Neural progenitor cell (in vitro differentiated cells): ENCODE data around the gene SMCO3. TPM values are rescaled to one million over a fixed set of nuclear protein-coding genes. Genes with fewer than 3 reads are reported as not detected.

Source experiments
- DNase-seq: peaks from one replicate; pipeline ENCODE4 v3.0.0-alpha.2; 2016; ENCODE audit warnings: low spot score
- H2AFZ ChIP-seq: fragments of 200-600 bp; sonication (generic); replicated peaks from 2 replicates; pipeline ENCODE4 v1.6.1; 2016; ENCODE audit warnings: antibody characterized with exemption
- H3F3A ChIP-seq: fragments of 200-600 bp; sonication (generic); 2 replicates; pipeline ENCODE4 v1.6.1; 2016; ENCODE audit warnings: antibody characterized with exemption, low read depth
- H3K27ac ChIP-seq: fragments of 200-600 bp; sonication (generic); 2 replicates; pipeline ENCODE4 v1.5.1; 2016; ENCODE audit warnings: mild to moderate bottlenecking
- H3K27me3 ChIP-seq: fragments of 200-600 bp; sonication (generic); 2 replicates; pipeline ENCODE4 v1.6.1; 2016; ENCODE audit warnings: mild to moderate bottlenecking, moderate library complexity
- H3K36me3 ChIP-seq: fragments of 200-600 bp; sonication (generic); 2 replicates; pipeline ENCODE4 v1.5.1; 2016
- H3K4me1 ChIP-seq: fragments of 200-600 bp; sonication (generic); 2 replicates; pipeline ENCODE4 v1.6.1; 2016; ENCODE audit warnings: mixed run types
- H3K4me2 ChIP-seq: fragments of 200-600 bp; sonication (generic); 2 replicates; pipeline ENCODE4 v1.6.1; 2016
- H3K4me3 ChIP-seq: fragments of 200-600 bp; sonication (generic); 2 replicates; pipeline ENCODE4 v1.5.1; 2016
- H3K79me2 ChIP-seq: fragments of 200-600 bp; sonication (generic); 2 replicates; pipeline ENCODE4 v1.6.1; 2016; ENCODE audit warnings: low read depth
- H3K9ac ChIP-seq: fragments of 200-600 bp; sonication (generic); 2 replicates; pipeline ENCODE4 v1.6.1; 2016
- H3K9me3 ChIP-seq: fragments of 200-600 bp; sonication (generic); 2 replicates; pipeline ENCODE4 v1.5.1; 2016; ENCODE audit warnings: low read depth
- H4K20me1 ChIP-seq: fragments of 200-600 bp; sonication (generic); 2 replicates; pipeline ENCODE4 v1.6.1; 2016; ENCODE audit warnings: low read depth
- H3K27ac Mint-ChIP-seq: 3 replicates; pipeline ENCODE4 v1.8.0; 2021; ENCODE audit warnings: mixed read lengths
- H3K27me3 Mint-ChIP-seq: 2 replicates; pipeline ENCODE4 v1.8.0; 2022; ENCODE audit warnings: low read depth, mild to moderate bottlenecking, inconsistent platforms, moderate library complexity, mixed read lengths; ENCODE audit not compliant: insufficient read depth
- H3K36me3 Mint-ChIP-seq: 3 replicates; pipeline ENCODE4 v1.8.0; 2021; ENCODE audit warnings: mixed read lengths
- H3K4me1 Mint-ChIP-seq: 3 replicates; pipeline ENCODE4 v1.8.0; 2021; ENCODE audit warnings: mixed read lengths
- H3K4me3 Mint-ChIP-seq: 3 replicates; pipeline ENCODE4 v1.8.0; 2021; ENCODE audit warnings: mild to moderate bottlenecking, moderate library complexity, mixed read lengths
- H3K9me3 Mint-ChIP-seq: 3 replicates; pipeline ENCODE4 v1.8.0; 2020; ENCODE audit warnings: mixed read lengths
- EZH2 ChIP-seq: fragments of 200-600 bp; sonication (generic); IDR thresholded peaks from 2 replicates; pipeline ENCODE4 v1.6.1; 2017; ENCODE audit warnings: antibody characterized with exemption, mild to moderate bottlenecking, moderate library complexity
- EZH2phosphoT487 ChIP-seq: fragments of 200-600 bp; sonication (generic); IDR thresholded peaks from 2 replicates; pipeline ENCODE4 v1.6.1; 2017; ENCODE audit warnings: antibody characterized with exemption
- total RNA-seq: library from RNA; depleted of rRNA; stranded (reverse); fragments of >200 nt; gene quantifications from 2 replicates; pipeline ENCODE4 v1.2.3, GENCODE V29; 2015; ENCODE audit warnings: low replicate concordance
- TF ChIP-seq, protein P1 (sequence below): fragments of 200-600 bp; sonication (generic); IDR thresholded peaks from 2 replicates; pipeline ENCODE4 v1.5.1; 2017; ENCODE audit warnings: antibody characterized with exemption, mild to moderate bottlenecking

Gene SMCO3
- total RNA-seq, 1 donor from 2014 or later, result not detected

GRCh38 chr12:14795028-14795448, 18.9 kb downstream of the SMCO3 start:
- Histone ChIP-seq H3K9me3 (no peaks in the 10 kb centered on the region), H3K4me3 (no peak overlapping the region), H4K20me1 (peaks cover 8% of the 10 kb centered on the region), H3K27ac (no peak overlapping the region), H3K9ac (no peak overlapping the region), H3K27me3 (no peaks in the 10 kb centered on the region), H3K4me2 (no peak overlapping the region), H3K36me3 (peaks cover 19% of the 10 kb centered on the region), H3K4me1 (no peaks in the 10 kb centered on the region), H3K79me2 (peaks cover 37% of the 10 kb centered on the region), H3F3A (peaks cover 4% of the 10 kb centered on the region), H2AFZ (no peak overlapping the region)
- TF ChIP-seq, protein P1, sequence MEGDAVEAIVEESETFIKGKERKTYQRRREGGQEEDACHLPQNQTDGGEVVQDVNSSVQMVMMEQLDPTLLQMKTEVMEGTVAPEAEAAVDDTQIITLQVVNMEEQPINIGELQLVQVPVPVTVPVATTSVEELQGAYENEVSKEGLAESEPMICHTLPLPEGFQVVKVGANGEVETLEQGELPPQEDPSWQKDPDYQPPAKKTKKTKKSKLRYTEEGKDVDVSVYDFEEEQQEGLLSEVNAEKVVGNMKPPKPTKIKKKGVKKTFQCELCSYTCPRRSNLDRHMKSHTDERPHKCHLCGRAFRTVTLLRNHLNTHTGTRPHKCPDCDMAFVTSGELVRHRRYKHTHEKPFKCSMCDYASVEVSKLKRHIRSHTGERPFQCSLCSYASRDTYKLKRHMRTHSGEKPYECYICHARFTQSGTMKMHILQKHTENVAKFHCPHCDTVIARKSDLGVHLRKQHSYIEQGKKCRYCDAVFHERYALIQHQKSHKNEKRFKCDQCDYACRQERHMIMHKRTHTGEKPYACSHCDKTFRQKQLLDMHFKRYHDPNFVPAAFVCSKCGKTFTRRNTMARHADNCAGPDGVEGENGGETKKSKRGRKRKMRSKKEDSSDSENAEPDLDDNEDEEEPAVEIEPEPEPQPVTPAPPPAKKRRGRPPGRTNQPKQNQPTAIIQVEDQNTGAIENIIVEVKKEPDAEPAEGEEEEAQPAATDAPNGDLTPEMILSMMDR, result no peak
- TF ChIP-seq EZH2phosphoT487 (no peak), EZH2 (no peak)
- Mint-ChIP-seq H3K27me3 (no peaks in the 10 kb centered on the region), H3K4me3 (no peak overlapping the region), H3K27ac (no peak overlapping the region), H3K4me1 (no peaks in the 10 kb centered on the region), H3K36me3 (peaks cover 27% of the 10 kb centered on the region), H3K9me3 (no peaks in the 10 kb centered on the region)
- no peak for DNase-seq

GRCh38 chr12:14785568-14785967, 28.4 kb downstream of the SMCO3 start:
- H3K9ac ChIP-seq, result no peak overlapping the region
- peaks cover 7% of the 10 kb centered on the region for H3F3A ChIP-seq
- H3K79me2 ChIP-seq, result no peaks in the 10 kb centered on the region
- H4K20me1 ChIP-seq, result no peaks in the 10 kb centered on the region
- TF ChIP-seq EZH2 (no peak), EZH2phosphoT487 (no peak)
- TF ChIP-seq, protein P1, result no peak
- Mint-ChIP-seq H3K27me3 (no peaks in the 10 kb centered on the region), H3K27ac (no peak overlapping the region), H3K9me3 (no peaks in the 10 kb centered on the region), H3K4me3 (no peak overlapping the region), H3K36me3 (peaks cover 25% of the 10 kb centered on the region), H3K4me1 (no peaks in the 10 kb centered on the region)
- H3K36me3 ChIP-seq, result peaks cover 26% of the 10 kb centered on the region
- DNase-seq, result no peak
- no peak overlapping the region for H3K4me3 ChIP-seq
- H2AFZ ChIP-seq, result no peak overlapping the region
- H3K4me2 ChIP-seq, result no peak overlapping the region
- no peaks in the 10 kb centered on the region for H3K27me3 ChIP-seq
- H3K9me3 ChIP-seq, result no peaks in the 10 kb centered on the region
- no peak overlapping the region for H3K27ac ChIP-seq
- no peaks in the 10 kb centered on the region for H3K4me1 ChIP-seq

GRCh38 chr12:14784471-14784870, 29.5 kb downstream of the SMCO3 start:
- no peaks in the 10 kb centered on the region for H3K9me3 ChIP-seq
- no peak overlapping the region for H2AFZ ChIP-seq
- H3K79me2 ChIP-seq, result no peaks in the 10 kb centered on the region
- H3K27me3 Mint-ChIP-seq, result no peaks in the 10 kb centered on the region
- H4K20me1 ChIP-seq, result no peaks in the 10 kb centered on the region
- no peak overlapping the region for H3K27ac ChIP-seq
- H3K4me3 ChIP-seq, result no peak overlapping the region
- no peak overlapping the region for H3K4me2 ChIP-seq
- no peaks in the 10 kb centered on the region for H3K4me1 Mint-ChIP-seq
- peaks cover 7% of the 10 kb centered on the region for H3F3A ChIP-seq
- H3K4me3 Mint-ChIP-seq, result no peak overlapping the region
- peaks cover 19% of the 10 kb centered on the region for H3K36me3 ChIP-seq
- peaks cover 14% of the 10 kb centered on the region for H3K36me3 Mint-ChIP-seq
- no peak overlapping the region for H3K27ac Mint-ChIP-seq
- no peaks in the 10 kb centered on the region for H3K27me3 ChIP-seq
- no peak for TF ChIP-seq EZH2
- H3K9me3 Mint-ChIP-seq, result no peaks in the 10 kb centered on the region
- H3K4me1 ChIP-seq, result no peaks in the 10 kb centered on the region
- H3K9ac ChIP-seq, result no peak overlapping the region
- DNase-seq, result no peak

GRCh38 chr12:14782756-14783155, 31.2 kb downstream of the SMCO3 start:
- DNase-seq, result no peak
- Mint-ChIP-seq H3K27me3 (no peaks in the 10 kb centered on the region), H3K27ac (no peak overlapping the region), H3K4me1 (peaks cover 3% of the 10 kb centered on the region), H3K36me3 (peaks cover 11% of the 10 kb centered on the region), H3K9me3 (no peaks in the 10 kb centered on the region), H3K4me3 (no peak overlapping the region)
- Histone ChIP-seq H3K4me2 (no peak overlapping the region), H3K27me3 (no peaks in the 10 kb centered on the region), H3K9ac (no peak overlapping the region), H2AFZ (no peak overlapping the region), H3K27ac (no peak overlapping the region), H3F3A (peaks cover 7% of the 10 kb centered on the region), H3K4me1 (no peaks in the 10 kb centered on the region), H3K9me3 (no peaks in the 10 kb centered on the region), H4K20me1 (no peaks in the 10 kb centered on the region), H3K4me3 (no peak overlapping the region), H3K79me2 (no peaks in the 10 kb centered on the region), H3K36me3 (peaks cover 10% of the 10 kb centered on the region)
- TF ChIP-seq, protein P1, result no peak
- TF ChIP-seq EZH2phosphoT487 (no peak), EZH2 (no peak)
